ENCODE measurements around the gene LAMA1. TPM values are rescaled to one million over a fixed set of nuclear protein-coding genes. Genes with fewer than 3 reads are reported as not detected.
A peak's percentile ranks its signal among the peaks of the same experiment; 100 is the strongest.

Gene LAMA1
- total and polyA plus RNA-seq, 2 of the 4 experiments (the other 2 are of a cell fraction): 10.9 to 15.5 TPM

GRCh38 chr18:7157760-7158159 lies 40.2 kb upstream of the LAMA1 start:
- no peaks in the 10 kb centered on the region for H4K20me1 ChIP-seq (ENCODE audit: insufficient read depth, low read length)
- no CpG with 5 or more reads among the region's 3 CpGs for WGBS, 2 experiments (ENCODE audit: extremely low coverage in 2 of 2, insufficient read length in 1 of 2)
- in situ Hi-C loops (cut with MboI; ENCODE audit: low sequenced_read_pairs): no loop called here
- H3K23ac ChIP-seq (ENCODE audit: low read depth, low read length): no peak overlapping the region
- H3K4ac ChIP-seq (ENCODE audit: low read depth, low read length): peak overlapping the region; percentile 69
- H3K4me2 ChIP-seq (ENCODE audit: low read depth, low read length): no peak overlapping the region
- no peak overlapping the region for H3K56ac ChIP-seq (ENCODE audit: extremely low read depth, insufficient read depth, low read length)
- no peak for TF ChIP-seq RCOR1 (IDR thresholded peaks at IDR 0.05; ENCODE audit: insufficient replicate concordance, low read length)
- no peak for TF ChIP-seq CHD1 (IDR thresholded peaks at IDR 0.05; ENCODE audit: low read depth, low read length)
- no peak for TF ChIP-seq CEBPB (IDR thresholded peaks at IDR 0.05; ENCODE audit: low read depth, low read length)
- TF ChIP-seq BHLHE40 (IDR thresholded peaks at IDR 0.05; ENCODE audit: low read depth, low read length): no peak
- peak overlapping the region; percentile 61; the same call in 1 of the 2 replicates for H4K5ac ChIP-seq (ENCODE audit: low read depth, low read length)
- no TSS peak for BruUV-seq (replicated peaks)
- H3K79me1 ChIP-seq (ENCODE audit: low read depth in 1 of 2, low read length in 2 of 2): no peaks in the 10 kb centered on the region
- H3K27me3 ChIP-seq (ENCODE audit: control insufficient read depth, insufficient read depth, low read length): no peaks in the 10 kb centered on the region
- no peak overlapping the region for H3K27ac ChIP-seq (ENCODE audit: insufficient read depth, low read length)
- H2AK9ac ChIP-seq (replicated peaks; ENCODE audit: low read depth, low read length, poor library complexity): no peak overlapping the region
- peak overlapping the region; percentile 19; the same call in 1 of the 3 replicates for H2BK15ac ChIP-seq (ENCODE audit: low read depth, low read length)
- peak overlapping the region; percentile 28 for H2BK120ac ChIP-seq (ENCODE audit: low read depth, low read length)
- H3K9ac ChIP-seq (ENCODE audit: low read depth, low read length): no peak overlapping the region
- no peak overlapping the region for H3K4me3 ChIP-seq (ENCODE audit: insufficient read depth, low read depth, low read length)
- H3K36me3 ChIP-seq (ENCODE audit: control insufficient read depth, insufficient read depth, low read length): no peaks in the 10 kb centered on the region
- peak overlapping the region; percentile 13; the same call in 1 of the 2 replicates for H3K14ac ChIP-seq (replicated peaks; ENCODE audit: low read depth, low read length)
- peak overlapping the region; percentile 78 for H2AFZ ChIP-seq (replicated peaks; ENCODE audit: low read length, poor library complexity)
- peak overlapping the region; percentile 31 for H2BK5ac ChIP-seq (ENCODE audit: low read depth, low read length, poor library complexity, severe bottlenecking)
- H3K9me3 ChIP-seq (ENCODE audit: control insufficient read depth, insufficient read depth, low read length): no peaks in the 10 kb centered on the region
- intact Hi-C loops (cut with micrococcal nuclease): no loop called here
- CTCF ChIA-PET: no interaction called here
- H3K9me1 ChIP-seq (ENCODE audit: insufficient read depth, low read length): peaks cover 6% of the 10 kb centered on the region
- H2BK20ac ChIP-seq (ENCODE audit: low read depth, low read length): peak overlapping the region; percentile 90
- ATAC-seq (ENCODE audit: low read depth) (no peak), DNase-seq (no peak)
- H4K91ac ChIP-seq (ENCODE audit: insufficient read depth, low read depth, low read length): peak overlapping the region; percentile 76
- peak overlapping the region; percentile 57; the same call in 1 of the 2 replicates for H2AK5ac ChIP-seq (ENCODE audit: low read depth, low read length)
- POLR2A ChIA-PET (ENCODE audit: unreplicated experiment): interaction anchor here (0.6 kb wide), 1 partner anchor 18 kb away, joined by 10 read pairs; no protein-coding TSS in a partner anchor
- H3K4me1 ChIP-seq (ENCODE audit: control insufficient read depth, insufficient read depth, low read length): peaks cover 10% of the 10 kb centered on the region
- H3K18ac ChIP-seq (ENCODE audit: low read depth, low read length): peak overlapping the region; percentile 94; the same call in 1 of the 2 replicates
- dilution Hi-C loops (cut with HindIII; ENCODE audit: low sequenced_read_pairs, unreplicated experiment): no loop called here
- peak overlapping the region; percentile 31 to 57; a peak in 3 of 4 replicates for H4K8ac ChIP-seq (ENCODE audit: low read depth in 2 of 2, low read length in 2 of 2)
